Measurements from ENCODE around the gene CDYL.

DNA sequence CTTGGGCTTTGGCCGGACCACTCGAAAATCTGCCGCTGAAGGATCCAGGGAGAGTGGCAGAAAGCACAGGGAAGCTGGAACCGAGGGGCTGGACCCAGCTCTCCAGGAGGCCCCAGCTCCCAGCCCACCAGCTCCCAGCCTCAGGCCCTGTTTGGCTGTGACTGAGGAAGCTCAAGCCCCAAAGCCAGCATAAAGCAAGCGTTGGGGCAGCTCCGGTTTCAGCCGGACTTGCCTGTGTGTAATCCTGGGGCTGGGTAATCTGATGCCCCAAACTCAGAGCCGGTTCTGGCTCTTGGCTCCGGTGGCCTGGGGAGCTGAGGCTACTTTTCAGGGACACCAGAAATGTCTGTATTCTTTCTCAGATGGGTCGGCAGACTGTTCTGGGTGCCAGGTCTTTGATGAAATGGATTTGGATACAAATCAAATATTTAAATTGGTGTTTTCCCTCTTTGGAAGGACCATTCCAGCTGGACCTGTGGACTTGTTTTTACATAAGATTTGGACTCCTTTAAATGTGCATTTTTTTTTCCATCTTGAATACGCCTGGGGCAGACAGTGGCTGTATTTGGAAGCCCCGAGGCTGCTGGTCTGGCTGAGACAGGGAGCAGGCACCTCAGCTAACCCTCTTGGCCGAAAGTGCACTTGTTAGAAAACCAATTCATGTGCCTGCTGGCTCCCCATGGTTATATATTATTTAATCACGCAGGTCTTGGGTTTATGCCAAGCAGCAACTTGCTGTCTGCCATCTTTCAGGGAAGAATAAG lies 198.0 kb downstream of the CDYL start:
- TF ChIP-seq, protein P1, sequence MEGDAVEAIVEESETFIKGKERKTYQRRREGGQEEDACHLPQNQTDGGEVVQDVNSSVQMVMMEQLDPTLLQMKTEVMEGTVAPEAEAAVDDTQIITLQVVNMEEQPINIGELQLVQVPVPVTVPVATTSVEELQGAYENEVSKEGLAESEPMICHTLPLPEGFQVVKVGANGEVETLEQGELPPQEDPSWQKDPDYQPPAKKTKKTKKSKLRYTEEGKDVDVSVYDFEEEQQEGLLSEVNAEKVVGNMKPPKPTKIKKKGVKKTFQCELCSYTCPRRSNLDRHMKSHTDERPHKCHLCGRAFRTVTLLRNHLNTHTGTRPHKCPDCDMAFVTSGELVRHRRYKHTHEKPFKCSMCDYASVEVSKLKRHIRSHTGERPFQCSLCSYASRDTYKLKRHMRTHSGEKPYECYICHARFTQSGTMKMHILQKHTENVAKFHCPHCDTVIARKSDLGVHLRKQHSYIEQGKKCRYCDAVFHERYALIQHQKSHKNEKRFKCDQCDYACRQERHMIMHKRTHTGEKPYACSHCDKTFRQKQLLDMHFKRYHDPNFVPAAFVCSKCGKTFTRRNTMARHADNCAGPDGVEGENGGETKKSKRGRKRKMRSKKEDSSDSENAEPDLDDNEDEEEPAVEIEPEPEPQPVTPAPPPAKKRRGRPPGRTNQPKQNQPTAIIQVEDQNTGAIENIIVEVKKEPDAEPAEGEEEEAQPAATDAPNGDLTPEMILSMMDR (conservative IDR thresholded peaks at IDR 0.05; ENCODE audit: low read depth, low read length) = no peak
- no peak for TF ChIP-seq EZH2 (IDR thresholded peaks at IDR 0.05; ENCODE audit: low read length, unreplicated experiment)
- no peak for TF ChIP-seq EZH2phosphoT487 (IDR thresholded peaks at IDR 0.05; ENCODE audit: borderline replicate concordance, low read length)

Data from PC-3 (cell line).